ENCODE data around the gene ENAH.
"Not testable (repeated sequence)": the region's sequence is repeated elsewhere in the genome, so short reads cannot be mapped to it uniquely, and the experiment has no call there.

- TF ChIP-seq, protein P1, sequence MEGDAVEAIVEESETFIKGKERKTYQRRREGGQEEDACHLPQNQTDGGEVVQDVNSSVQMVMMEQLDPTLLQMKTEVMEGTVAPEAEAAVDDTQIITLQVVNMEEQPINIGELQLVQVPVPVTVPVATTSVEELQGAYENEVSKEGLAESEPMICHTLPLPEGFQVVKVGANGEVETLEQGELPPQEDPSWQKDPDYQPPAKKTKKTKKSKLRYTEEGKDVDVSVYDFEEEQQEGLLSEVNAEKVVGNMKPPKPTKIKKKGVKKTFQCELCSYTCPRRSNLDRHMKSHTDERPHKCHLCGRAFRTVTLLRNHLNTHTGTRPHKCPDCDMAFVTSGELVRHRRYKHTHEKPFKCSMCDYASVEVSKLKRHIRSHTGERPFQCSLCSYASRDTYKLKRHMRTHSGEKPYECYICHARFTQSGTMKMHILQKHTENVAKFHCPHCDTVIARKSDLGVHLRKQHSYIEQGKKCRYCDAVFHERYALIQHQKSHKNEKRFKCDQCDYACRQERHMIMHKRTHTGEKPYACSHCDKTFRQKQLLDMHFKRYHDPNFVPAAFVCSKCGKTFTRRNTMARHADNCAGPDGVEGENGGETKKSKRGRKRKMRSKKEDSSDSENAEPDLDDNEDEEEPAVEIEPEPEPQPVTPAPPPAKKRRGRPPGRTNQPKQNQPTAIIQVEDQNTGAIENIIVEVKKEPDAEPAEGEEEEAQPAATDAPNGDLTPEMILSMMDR (IDR thresholded peaks at IDR 0.05), result not testable (repeated sequence)
- not testable (repeated sequence) for TF ChIP-seq EP300, POLR2A (IDR thresholded peaks at IDR 0.05)
Observed at GRCh38 chr1:225698194-225698593, 45.3 kb upstream of the ENAH start.
